Hepatocyte (in vitro differentiated cells): Measurements from ENCODE around the gene S1PR2.

Experiments used
- EZH2phosphoT487 ChIP-seq: fragments of 200-600 bp; sonication (generic); IDR thresholded peaks from one replicate; pipeline ENCODE4 v1.6.1; 2018; ENCODE audit warnings: antibody characterized with exemption, mild to moderate bottlenecking, low read depth, moderate library complexity; ENCODE audit not compliant: unreplicated experiment, severe bottlenecking
- TF ChIP-seq, protein P1 (sequence below): fragments of 200-600 bp; sonication (generic); IDR thresholded peaks from 2 replicates; pipeline ENCODE4 v1.5.1; 2016; ENCODE audit warnings: antibody characterized with exemption, mild to moderate bottlenecking; ENCODE audit not compliant: poor library complexity

DNA sequence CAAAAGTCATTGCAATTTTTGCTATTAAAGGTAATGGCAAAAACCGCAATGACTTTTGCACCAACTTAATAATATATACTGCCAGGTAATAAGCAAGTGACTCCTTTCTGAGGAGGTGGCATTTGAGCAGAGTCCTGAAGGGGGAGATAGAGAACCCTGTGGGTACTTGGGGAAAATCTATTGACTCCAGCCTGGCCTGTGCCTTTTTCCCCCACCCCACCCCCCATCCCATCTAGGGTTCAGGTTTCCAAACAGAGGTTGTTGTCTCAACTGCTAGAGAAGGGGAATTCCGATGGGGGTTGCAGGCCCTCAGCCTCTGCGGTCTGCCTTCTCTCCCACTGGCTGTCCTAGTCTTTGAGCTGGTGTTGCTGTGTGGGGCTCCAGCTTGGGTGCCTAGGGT, 11.5 kb downstream of the S1PR2 start:
- no peak for TF ChIP-seq EZH2phosphoT487
- TF ChIP-seq, protein P1, sequence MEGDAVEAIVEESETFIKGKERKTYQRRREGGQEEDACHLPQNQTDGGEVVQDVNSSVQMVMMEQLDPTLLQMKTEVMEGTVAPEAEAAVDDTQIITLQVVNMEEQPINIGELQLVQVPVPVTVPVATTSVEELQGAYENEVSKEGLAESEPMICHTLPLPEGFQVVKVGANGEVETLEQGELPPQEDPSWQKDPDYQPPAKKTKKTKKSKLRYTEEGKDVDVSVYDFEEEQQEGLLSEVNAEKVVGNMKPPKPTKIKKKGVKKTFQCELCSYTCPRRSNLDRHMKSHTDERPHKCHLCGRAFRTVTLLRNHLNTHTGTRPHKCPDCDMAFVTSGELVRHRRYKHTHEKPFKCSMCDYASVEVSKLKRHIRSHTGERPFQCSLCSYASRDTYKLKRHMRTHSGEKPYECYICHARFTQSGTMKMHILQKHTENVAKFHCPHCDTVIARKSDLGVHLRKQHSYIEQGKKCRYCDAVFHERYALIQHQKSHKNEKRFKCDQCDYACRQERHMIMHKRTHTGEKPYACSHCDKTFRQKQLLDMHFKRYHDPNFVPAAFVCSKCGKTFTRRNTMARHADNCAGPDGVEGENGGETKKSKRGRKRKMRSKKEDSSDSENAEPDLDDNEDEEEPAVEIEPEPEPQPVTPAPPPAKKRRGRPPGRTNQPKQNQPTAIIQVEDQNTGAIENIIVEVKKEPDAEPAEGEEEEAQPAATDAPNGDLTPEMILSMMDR, result peak; percentile 25
